ENCODE data around the gene L1CAM.

L1CAM gene

DNA sequence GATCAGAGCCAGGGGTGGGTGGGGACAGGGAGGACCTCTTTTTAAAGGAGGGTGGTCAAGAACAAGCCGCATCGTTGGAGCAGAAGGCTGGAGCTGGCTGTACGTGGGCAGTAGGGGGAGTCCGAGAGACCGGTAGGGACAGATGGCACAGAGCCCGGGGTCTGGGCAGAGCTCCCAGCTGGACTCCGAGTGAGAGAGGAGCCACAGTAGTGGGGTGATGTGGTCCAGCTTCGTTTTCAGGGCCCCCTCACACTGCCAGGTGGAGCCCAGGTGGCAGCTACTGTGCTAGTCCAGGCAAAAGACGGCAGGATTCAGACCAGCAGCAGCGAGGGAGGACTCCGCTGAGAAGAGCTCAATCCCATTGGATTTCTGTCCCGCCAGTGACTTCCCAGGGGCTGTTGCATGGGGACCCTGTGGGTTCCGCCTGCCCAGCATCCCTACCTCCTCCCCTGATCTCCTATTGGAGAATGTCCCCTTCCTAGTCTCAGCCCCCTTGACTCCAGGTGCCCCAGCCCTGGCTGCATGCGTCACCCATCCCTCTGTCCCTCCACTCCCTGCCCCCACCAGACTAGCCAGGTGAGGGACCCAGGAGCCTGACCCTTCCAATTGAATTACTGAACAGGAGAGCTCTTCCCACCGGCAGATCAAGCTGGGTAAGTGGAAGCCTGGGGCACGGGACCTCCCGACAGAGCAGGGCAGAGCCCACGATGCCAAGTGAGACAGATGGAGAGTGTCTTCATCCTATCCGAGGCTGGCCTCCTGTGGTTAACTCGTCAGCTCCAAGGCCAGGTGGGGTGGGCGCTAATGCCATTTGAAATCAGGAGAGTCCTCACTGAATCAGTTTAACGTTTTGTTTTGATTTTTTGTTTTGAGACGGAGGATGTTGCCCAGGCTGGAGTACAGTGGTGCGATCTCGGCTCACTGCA is 37.2 kb upstream of the L1CAM start:
- no peak for DNase-seq (ENCODE audit: low read depth in 2 of 2)

DNA sequence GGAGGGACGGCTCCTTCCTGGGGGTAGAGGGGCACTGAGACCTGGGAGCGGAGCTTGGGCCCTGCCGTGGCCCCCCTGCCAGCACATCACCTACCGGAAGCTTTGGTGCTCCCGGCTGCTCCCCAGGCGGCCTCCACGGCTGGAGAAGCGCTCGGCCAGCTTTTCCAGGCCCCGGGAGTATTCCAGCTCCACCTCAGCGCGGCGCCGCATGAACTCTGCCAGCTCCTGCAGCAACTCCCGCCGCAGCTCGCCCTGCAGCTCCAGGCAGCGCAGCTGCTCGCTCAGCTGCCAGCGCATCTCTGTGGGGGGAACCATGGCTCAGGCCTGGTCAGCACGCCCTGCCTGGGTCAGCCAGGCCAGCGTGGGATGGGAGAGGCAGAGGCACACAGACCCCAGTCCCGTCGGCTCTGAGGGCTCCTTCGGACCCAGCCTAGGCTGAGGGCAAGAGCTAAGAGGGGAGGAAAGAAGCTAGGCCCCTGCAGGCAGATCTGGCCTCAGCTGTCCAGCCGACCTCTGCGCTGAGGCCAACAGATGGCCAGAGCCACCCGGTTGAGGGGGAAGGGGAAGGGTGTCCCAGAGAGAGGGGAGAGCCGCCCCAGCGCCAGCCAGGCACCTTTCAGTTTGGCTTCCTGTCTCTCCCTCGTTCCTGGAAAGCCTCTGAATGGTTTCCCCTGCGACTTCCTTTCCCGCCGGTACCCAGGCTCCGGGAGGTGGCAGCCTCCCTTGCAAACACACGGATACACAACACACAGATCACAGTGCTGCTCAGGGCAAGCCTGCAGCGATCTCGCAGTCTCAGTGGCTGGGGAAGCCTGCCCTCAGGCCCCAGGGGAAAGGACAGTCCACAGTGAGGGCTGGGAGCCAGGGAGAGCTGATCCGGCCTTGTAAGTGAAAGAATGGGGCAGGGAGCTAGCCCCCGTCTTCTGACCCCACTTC is 35.8 kb upstream of the L1CAM start:
- DNase-seq (ENCODE audit: low read depth in 2 of 2): no peak

DNA sequence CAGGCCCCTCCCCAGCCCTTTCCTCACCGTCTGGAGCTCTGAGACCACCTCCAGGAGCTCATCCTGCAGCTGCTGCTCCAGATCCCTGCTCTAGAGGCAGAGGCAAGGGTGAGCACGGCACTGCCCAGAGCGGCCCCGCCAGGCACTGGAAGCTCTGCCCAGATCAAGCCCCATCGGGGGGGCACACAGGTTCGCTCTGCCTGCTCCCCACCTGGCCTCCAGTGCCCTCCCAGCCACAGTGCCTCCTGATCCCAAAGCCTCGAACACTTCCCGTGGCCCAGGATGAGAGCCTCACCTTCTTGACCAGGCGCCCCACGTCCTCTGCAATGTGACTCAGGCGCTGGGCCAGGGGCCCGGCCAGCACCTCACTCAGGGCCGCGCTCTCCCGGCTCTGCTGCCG is 35.1 kb upstream of the L1CAM start:
- no peak for DNase-seq (ENCODE audit: low read depth in 2 of 2)

DNA sequence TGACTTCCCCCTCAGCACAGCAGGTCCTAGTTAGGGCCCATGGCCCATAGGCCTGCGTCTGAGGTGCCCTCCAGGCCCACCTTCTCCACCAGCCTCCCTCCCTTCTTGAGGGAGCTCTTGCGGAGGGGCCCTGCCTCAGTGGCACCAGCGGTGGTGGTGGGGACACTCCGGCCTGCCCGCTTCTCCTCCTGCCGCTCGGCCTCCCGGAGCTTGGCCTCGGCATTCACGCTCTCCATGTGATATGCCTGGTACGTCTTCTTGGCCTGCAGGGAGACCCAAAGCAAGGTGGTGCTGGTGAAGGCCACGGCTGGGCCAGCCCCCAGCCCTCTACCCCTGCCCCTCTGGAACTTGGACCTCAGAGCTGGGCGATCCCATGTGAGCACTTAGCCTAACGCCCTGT is 34.6 kb upstream of the L1CAM start:
- DNase-seq (ENCODE audit: low read depth in 2 of 2): no peak

DNA sequence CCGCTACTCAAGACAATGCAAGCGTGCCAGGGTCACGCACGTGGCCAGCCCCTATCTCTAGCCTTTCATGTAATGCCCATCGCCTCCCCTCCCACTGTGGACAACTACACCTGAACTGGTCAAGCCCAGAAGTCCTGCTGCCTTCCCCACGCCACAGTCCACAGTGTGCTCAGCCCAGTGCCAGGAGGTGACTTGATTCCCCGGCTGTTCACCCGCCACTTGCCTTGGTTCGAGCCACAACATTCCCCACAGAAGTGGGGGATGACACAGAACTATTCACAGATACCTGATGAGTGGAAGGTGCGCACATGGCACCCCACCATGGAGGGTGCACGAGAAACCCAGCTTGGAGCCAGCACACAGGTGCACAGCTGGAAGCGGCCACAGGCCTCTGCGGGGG is 33.3 kb upstream of the L1CAM start:
- DNase-seq (ENCODE audit: low read depth in 2 of 2): no peak

DNA sequence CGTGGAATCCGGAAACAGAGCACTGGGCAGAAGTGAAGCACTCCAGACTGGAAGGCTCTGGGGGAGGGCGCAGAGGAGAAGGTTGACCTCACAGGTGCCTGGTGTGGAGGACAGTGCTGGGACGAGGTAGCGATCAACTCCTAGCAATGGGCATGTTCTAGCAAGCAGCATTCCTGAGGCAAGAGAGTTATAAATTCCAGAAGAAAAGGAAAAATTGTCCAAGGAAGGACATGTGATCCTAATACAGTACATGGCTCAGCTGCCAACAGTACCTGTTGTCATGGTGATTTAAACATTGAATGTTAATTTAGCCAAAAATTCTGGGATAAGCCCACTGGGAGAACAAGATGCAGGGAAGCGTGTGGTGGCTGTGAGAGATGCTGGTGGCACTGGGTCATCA is 31.9 kb upstream of the L1CAM start:
- no peak for DNase-seq (ENCODE audit: low read depth in 2 of 2)

DNA sequence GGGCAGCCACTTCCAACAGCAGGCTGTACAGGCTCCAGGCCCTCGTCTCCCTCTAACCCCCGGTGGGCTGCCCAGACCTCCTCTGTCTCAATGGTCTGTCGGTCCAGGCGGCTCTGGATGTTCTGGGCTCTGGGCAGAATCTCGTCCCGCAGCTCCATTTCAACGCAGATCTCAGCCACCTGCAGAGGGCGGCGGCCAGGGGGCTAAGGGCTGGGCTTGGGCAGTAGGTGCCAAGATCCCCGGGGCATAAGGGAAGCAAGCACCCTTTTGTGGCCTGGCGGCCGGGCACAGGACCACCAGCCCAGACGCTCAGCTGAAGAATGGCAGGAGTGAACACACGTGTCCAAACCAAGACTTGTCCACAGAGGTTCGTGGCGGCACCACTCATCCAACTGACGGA is 27.7 kb upstream of the L1CAM start:
- no peak for DNase-seq (ENCODE audit: low read depth in 2 of 2)

DNA sequence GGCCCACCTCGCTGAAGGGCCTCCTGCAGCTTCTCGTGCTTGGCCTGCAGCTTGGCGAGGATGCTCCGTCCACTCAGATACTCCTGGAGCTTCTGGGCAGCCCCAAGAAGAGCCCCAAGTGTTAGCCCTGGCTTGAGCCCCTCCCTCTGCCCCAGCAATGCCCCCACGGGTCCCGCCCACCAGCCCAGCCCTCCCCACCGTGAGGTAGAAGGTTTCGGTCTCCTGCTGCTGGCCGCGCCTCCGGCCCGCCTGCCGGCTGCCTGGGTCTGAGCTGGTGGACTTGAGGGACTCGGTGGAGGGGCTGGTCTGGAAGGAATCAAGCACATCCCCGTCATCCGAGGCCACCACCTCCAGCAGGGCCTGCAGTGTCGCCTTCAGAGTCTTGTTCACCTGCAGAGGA is 27.2 kb upstream of the L1CAM start:
- DNase-seq (ENCODE audit: low read depth in 2 of 2): no peak

DNA sequence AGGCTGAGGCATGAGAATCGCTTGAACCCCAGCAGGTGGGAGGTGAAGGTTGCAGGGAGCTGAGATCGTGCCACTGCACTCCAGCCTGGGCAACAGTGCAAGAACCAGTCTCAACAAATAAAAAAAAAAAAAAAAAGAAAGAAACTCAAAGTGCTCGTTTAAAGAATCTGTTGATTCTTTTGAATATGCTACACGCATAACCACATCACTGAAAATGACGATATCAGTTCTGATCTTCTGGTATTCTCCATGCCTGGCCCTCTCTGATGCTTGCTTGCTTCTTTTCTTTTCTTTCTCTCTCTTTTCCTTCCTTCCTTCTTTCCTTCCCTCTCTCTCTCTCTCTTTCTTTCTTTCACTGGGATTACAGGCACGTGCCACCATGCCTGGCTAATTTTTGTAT is 25.8 kb upstream of the L1CAM start:
- no peak for DNase-seq (ENCODE audit: low read depth in 2 of 2)

DNA sequence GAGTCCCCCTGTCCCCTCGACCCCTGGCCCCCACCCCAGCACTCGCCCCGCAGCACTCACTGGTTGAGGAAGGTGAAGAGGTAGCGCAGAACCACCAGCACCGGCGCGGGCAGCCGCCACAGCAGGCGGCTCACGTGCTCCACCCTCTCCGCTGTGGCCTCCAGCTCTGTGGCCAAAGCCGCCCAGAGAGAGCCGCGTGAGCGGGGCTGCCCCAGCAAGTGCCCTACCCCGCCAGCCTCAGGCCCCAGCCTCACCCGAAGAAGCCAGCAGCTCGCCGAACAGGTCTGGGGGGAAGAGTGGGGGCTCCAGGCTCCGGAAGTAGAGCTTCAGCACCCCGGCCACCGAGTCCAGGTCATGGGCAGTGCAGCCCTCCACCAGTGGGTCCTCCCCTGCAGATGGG is 24.5 kb upstream of the L1CAM start:
- DNase-seq (ENCODE audit: low read depth in 2 of 2): no peak

DNA sequence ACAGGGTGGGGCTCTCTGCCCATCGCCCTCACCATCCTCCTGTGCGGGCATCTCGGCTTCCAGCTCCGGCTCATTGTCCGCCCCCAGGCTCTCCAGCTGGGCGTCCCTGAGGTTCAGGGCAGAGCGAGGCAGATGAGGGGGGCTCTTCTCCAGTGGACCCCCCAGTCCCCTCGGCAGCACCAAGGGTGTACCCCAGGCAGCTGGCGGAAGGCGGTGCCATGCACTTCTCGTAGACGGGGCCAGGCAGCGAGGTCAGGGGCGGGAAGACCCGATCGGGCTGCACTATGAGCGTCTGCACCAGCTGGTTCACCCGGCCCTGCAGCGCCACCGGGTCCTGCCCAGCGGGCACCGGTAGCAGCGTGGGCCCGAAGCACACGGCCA is 24.0 kb upstream of the L1CAM start:
- no peak for DNase-seq (ENCODE audit: low read depth in 2 of 2)

DNA sequence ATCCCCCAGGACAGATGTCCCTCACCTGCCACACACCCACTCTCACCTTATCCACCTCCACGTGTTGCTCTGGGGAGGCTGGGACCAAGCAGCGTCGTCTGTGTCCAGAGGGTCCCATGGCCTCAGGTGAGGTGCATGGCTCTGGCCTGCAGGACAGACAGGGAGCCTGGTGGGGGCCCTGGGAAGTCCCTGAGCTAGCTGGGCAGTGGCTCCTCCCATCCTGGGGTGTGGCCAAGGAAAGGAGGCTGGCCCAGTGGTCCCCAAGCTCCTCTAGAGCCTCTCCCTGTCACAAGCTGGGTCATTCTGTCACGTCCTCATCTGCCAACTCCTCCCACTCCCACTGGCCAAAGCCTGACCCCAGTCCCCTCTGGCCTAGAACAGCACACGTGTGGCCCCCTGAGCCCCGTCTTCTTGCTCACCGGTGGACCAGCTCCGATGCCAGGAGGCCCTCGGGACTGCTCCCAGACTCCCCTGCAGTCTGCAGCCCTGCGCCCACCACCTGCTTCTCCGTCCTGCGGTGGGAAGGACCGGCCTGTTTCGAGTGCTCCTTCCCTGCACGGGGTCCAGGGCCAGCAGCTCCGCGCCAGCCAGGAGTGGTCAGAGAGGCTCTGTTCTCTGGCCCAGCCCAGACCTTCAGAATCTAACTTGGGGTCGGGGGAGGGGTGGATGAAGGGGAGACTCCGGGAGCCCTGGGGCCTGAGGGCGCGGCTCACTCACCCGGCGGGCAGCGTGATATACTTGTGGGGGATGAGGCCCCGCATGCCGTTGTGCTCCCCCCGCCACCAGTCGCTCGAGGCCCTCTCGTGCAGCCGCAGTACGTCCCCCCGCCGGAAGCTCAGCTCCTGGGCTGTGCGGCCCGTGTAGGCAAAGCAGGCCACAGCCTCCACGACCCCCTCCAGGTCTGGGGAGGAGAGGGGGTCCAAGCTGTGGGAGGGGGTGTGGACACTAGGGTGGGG is 23.3 kb upstream of the L1CAM start:
- DNase-seq (ENCODE audit: low read depth in 2 of 2): no peak

DNA sequence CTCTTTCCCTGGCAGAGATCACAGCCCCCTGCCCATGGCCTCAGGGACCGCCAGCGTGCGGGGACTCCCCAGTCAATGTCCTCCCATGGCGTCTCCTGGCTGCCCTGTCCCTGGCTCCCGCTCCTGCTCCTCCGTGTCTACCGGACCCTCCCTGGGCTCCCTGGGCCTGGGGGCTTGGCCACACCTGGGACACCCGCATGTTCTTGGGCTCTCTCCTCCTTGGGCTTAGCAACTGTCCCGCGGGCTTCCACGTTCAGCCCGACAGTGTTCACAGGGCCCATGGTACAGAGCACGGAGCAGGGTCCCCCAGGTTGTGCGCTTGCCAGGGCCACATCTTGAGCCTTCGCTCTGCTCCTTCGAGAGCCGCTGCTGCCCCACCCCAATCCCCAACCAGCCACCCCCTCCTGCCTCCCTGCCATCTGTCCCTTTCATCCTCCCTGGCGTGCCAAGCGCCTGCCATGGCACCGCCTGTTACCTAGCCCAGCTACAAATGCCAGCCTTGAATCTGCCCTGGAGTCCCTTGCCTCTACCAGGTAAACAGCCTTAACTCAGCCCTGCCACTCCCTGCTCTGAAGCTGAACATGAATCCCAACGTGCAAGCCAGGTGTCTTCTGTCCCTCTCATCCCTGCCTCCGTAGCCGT is 22.4 kb upstream of the L1CAM start:
- DNase-seq (ENCODE audit: low read depth in 2 of 2): no peak

DNA sequence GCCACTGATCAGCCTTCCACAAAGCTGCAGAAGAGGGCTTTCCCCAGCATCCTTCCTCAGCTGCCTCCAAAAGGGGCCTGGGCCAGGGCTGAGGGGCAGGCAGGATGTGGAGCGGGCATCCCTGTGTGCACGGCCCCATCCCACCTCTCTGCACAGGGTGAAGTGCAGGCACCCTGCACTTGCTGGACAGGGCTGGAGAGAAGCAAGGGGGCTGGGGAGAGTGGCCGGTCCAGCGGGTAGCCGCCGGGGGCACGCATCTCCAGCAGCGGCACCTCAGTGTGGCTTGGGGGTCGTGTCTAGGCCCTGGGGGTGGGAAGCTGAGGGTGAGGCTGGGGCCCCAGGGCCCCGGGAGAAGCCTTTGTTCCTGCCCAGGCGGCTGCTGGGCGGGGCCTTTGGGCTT is 21.5 kb upstream of the L1CAM start:
- DNase-seq (ENCODE audit: low read depth in 2 of 2): no peak

DNA sequence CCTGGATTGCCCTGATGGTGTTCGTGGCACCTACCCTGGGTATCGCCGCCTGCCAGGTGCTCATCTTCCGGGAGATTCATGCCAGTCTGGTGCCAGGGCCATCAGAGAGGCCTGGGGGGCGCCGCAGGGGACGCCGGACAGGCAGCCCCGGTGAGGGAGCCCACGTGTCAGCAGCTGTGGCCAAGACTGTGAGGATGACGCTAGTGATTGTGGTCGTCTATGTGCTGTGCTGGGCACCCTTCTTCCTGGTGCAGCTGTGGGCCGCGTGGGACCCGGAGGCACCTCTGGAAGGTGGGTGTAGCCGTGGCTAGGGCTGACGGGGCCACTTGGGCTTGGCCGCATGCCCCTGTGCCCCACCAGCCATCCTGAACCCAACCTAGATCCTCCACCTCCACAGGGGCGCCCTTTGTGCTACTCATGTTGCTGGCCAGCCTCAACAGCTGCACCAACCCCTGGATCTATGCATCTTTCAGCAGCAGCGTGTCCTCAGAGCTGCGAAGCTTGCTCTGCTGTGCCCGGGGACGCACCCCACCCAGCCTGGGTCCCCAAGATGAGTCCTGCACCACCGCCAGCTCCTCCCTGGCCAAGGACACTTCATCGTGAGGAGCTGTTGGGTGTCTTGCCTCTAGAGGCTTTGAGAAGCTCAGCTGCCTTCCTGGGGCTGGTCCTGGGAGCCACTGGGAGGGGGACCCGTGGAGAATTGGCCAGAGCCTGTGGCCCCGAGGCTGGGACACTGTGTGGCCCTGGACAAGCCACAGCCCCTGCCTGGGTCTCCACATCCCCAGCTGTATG is 20.3 kb upstream of the L1CAM start:
- DNase-seq (ENCODE audit: low read depth in 2 of 2): no peak

DNA sequence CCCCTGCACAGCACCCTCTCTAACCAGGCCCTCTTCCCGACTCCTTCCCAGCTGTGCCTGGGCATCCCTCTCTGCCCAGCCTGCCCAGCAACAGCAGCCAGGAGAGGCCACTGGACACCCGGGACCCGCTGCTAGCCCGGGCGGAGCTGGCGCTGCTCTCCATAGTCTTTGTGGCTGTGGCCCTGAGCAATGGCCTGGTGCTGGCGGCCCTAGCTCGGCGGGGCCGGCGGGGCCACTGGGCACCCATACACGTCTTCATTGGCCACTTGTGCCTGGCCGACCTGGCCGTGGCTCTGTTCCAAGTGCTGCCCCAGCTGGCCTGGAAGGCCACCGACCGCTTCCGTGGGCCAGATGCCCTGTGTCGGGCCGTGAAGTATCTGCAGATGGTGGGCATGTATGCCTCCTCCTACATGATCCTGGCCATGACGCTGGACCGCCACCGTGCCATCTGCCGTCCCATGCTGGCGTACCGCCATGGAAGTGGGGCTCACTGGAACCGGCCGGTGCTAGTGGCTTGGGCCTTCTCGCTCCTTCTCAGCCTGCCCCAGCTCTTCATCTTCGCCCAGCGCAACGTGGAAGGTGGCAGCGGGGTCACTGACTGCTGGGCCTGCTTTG is 19.6 kb upstream of the L1CAM start:
- no peak for DNase-seq (ENCODE audit: low read depth in 2 of 2)

DNA sequence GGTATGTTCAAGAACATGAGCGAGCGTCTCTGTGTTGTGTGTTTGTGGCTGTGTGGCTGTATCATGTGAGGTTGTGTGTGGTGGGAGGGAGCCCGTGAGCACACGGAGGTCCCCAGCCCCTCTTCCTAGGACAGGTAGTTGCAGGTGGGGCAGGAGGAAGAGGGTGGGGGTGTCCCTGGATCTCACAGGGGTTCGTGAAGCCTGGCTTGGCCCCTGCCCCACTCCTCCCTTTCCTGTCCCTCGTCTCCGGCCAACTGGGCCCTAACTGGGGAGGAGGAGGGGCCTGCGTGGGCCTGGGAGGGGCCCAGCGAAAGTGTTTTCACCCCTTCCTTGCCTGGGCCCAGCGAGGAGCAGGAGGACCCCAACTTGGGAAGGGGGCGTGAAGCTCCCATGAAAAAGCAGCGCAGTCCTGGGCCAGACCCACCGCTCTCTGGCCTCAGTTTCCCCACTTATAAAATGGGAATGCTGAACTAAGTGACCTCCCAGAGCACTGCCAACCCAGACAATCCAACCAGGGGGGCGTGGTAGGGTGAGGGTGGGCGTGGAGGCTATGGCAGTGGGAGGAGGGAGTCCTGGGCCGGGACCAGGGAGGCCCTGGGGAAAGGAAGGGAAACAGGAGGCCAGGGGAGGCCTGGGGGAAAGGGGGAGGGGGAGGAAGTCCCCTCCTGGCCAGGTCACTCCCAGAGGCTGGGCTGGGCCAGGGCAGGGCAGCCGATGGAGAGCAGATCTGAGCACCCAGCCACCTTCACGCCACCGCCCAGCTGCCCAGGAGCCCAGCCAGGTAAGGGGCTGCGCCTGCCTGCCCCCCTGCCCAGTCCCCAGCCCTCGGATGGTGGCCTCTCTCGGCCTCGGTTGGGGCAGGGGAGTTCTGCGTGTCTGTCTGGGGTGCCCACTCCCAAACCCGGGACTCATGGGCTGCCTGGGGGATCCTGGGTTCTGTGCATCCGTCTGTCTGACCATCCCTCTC is 18.3 kb upstream of the L1CAM start, which contains the start of gene AVPR2:
Gene AVPR2 (plus strand): TSS at position 683 of the 967 bp plus-strand sequence. CDS start 473 bp downstream, outside the sequence.
- no peak for DNase-seq (ENCODE audit: low read depth in 2 of 2)

DNA sequence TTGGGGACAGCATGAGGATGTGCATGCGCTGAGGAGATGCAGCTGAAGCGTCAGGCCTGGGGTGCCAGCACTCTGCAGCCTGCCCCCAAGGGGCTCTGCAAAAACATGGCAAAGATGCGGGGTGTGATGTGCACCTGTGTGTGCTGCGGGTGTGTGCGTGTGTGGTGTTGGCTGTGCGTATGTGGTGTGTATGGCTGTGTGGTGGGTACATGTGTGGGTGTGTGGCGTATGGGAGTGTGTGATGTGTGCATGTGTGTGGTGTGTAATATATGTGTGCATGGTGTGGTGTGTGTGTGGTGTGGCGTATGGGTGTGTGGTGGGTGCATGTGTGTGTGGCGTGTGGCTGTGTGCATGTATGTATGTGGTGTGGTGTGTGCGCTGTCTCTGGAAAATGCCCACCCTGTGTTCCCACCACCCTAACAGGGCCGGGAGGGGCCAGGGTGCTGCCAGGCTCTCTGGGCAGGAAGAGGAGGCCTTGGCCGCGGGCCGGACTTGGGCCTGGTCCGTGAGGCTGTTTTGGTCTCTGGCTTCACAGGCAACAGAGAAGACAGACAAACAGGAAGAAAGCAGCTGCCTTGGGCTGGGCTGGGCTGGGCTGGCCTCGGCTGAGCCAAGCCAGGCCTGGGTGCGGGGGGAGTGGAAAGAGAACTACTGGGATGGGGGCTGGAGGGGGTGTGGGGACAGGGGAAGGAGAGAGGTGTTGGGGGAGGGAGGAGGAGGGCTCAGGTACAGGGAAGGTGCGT is 17.4 kb upstream of the L1CAM start:
- no peak for DNase-seq (ENCODE audit: low read depth in 2 of 2)

Measured in stimulated activated CD8-positive, alpha-beta memory T cell treated with anti-CD3 and anti-CD28 coated beads, Interleukin-2, amount 100 ng/mL, for 1 hour (primary cell).